Measurements from ENCODE around the gene CLEC16A.
A peak's percentile ranks its signal among the peaks of the same experiment; 100 is the strongest.

Gene CLEC16A

DNA sequence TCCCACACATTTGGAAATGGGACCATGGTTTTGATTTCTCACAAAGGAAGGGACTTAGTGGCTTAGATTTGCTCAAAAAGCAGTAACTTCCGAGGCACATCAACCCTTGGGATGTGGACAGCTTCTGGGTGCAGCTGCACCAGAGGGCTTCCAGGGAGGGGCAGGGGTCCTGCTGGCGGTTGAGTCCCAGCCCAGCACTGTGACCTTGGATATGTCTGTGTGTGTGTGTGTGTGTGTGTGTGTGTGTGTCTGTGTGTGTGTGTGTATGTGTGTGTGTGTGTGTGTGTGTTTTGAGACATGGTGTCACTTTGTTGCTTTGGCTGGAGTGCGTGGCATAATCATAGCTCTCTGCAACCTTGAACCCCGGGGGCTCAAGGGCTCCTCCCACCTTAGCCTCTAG lies 130.8 kb downstream of the CLEC16A start:
- H3K4me3 ChIP-seq (IDR thresholded peaks at IDR 0.05; ENCODE audit: insufficient read depth, low read depth, low read length): no peak overlapping the region
- H4K20me1 ChIP-seq (ENCODE audit: insufficient read depth): no peaks in the 10 kb centered on the region
- H3K4me1 ChIP-seq (ENCODE audit: low read depth, poor library complexity, severe bottlenecking): peaks cover 50% of the 10 kb centered on the region
- H3K27ac ChIP-seq: no peak overlapping the region
- TF ChIP-seq, protein P1, sequence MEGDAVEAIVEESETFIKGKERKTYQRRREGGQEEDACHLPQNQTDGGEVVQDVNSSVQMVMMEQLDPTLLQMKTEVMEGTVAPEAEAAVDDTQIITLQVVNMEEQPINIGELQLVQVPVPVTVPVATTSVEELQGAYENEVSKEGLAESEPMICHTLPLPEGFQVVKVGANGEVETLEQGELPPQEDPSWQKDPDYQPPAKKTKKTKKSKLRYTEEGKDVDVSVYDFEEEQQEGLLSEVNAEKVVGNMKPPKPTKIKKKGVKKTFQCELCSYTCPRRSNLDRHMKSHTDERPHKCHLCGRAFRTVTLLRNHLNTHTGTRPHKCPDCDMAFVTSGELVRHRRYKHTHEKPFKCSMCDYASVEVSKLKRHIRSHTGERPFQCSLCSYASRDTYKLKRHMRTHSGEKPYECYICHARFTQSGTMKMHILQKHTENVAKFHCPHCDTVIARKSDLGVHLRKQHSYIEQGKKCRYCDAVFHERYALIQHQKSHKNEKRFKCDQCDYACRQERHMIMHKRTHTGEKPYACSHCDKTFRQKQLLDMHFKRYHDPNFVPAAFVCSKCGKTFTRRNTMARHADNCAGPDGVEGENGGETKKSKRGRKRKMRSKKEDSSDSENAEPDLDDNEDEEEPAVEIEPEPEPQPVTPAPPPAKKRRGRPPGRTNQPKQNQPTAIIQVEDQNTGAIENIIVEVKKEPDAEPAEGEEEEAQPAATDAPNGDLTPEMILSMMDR (conservative IDR thresholded peaks at IDR 0.05; ENCODE audit: low read depth, low read length): no peak
- H3K36me3 ChIP-seq (ENCODE audit: insufficient read depth): no peaks in the 10 kb centered on the region
- H3K4me2 ChIP-seq: no peak overlapping the region
- no peaks in the 10 kb centered on the region for H3K79me2 ChIP-seq (ENCODE audit: insufficient read depth, low read depth)
- H2AFZ ChIP-seq (ENCODE audit: low read depth): no peak overlapping the region
- H3K27me3 ChIP-seq (ENCODE audit: insufficient read depth, low read depth): no peaks in the 10 kb centered on the region
- no peak overlapping the region for H3K9ac ChIP-seq

DNA sequence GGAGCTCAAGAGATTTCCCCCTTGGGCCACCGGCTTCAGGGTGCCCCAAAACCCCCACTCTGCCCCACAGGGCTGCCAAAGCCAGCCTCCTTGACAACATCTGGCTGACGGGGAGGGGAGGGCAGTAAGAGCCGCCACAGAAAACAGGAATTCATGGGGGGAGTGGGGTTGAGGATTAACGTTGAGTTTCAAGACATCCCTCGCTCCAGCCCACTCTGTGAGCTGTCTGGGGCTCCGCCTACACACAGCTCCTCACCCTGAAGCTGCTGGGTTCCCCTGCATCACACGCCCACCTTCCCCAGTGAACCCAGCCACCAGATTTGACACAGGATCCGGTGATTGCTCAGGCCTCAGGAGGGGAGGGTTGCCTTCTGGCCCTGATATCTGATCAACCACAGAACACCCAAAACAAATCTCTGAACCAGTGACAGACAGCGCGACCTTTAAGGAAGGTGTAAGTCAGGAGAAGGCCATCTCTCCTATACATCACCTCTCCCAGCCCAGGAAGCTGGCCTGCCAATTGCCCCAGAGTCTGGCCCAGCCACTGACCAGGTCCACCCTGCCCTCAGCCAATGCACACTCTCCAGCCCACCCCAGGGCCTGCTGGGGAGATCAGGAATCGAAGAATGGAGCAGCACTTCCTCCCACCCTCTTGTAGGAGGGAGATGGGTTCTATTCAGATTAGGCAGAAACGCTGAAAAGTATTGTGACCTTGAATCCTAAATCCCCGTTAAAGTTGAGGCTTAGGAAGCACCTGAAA lies 132.1 kb downstream of the CLEC16A start:
- Histone ChIP-seq H3K4me3 (IDR thresholded peaks at IDR 0.05; ENCODE audit: insufficient read depth, low read depth, low read length) (no peak overlapping the region), H2AFZ (ENCODE audit: low read depth) (no peak overlapping the region), H4K20me1 (ENCODE audit: insufficient read depth) (no peaks in the 10 kb centered on the region), H3K9ac (no peak overlapping the region), H3K27ac (peak overlapping the region; percentile 71; the same call in 1 of the 2 replicates), H3K4me1 (ENCODE audit: low read depth, poor library complexity, severe bottlenecking) (peaks cover 44% of the 10 kb centered on the region), H3K4me2 (peak overlapping the region; percentile 77; the same call in 1 of the 2 replicates), H3K27me3 (ENCODE audit: insufficient read depth, low read depth) (no peaks in the 10 kb centered on the region), H3K36me3 (ENCODE audit: insufficient read depth) (no peaks in the 10 kb centered on the region), H3K79me2 (ENCODE audit: insufficient read depth, low read depth) (no peaks in the 10 kb centered on the region)
- TF ChIP-seq, protein P1 (conservative IDR thresholded peaks at IDR 0.05; ENCODE audit: low read depth, low read length): no peak

DNA sequence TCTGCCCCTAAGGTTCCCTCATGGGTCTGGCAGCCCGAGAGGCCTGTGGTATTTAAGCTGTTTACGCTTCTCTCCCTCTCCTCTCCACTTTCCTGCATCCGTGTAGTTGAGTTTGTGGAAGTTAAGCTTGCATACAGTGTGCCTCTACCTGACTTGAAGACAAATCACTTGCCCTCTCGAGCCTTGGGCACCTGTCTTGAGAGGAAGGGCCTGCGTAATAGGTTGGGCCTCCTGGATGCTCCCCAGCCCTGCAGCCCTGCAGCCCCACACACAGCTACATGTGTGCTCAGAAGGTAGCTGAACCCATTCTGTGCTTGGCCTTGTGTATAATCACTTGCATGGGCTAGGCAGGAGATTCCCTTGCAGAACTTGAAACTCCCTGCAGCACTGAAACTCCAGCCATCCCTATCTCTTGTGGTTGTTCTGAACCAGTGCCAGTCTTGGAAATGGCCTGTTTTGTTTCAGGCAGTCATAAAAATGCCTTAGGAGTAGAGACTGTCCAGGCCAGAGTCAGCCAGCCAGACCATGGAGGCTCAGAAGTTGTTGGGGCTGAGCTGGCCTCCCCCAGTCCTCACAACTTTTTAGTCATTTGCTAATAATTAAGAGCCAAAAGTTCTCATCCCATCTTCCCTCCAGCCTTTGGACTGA lies 134.6 kb downstream of the CLEC16A start:
- H4K20me1 ChIP-seq (ENCODE audit: insufficient read depth): no peaks in the 10 kb centered on the region
- H3K79me2 ChIP-seq (ENCODE audit: insufficient read depth, low read depth): no peaks in the 10 kb centered on the region
- H3K27me3 ChIP-seq (ENCODE audit: insufficient read depth, low read depth): no peaks in the 10 kb centered on the region
- peaks cover 44% of the 10 kb centered on the region for H3K4me1 ChIP-seq (ENCODE audit: low read depth, poor library complexity, severe bottlenecking)
- no peak overlapping the region for H2AFZ ChIP-seq (ENCODE audit: low read depth)
- peak overlapping the region; percentile 71 for H3K27ac ChIP-seq
- H3K9ac ChIP-seq: peak overlapping the region; percentile 13; the same call in 1 of the 2 replicates
- TF ChIP-seq, protein P1 (conservative IDR thresholded peaks at IDR 0.05; ENCODE audit: low read depth, low read length): no peak
- peak overlapping the region; percentile 77 for H3K4me2 ChIP-seq
- H3K4me3 ChIP-seq (IDR thresholded peaks at IDR 0.05; ENCODE audit: insufficient read depth, low read depth, low read length): no peak overlapping the region
- H3K36me3 ChIP-seq (ENCODE audit: insufficient read depth): no peaks in the 10 kb centered on the region

DNA sequence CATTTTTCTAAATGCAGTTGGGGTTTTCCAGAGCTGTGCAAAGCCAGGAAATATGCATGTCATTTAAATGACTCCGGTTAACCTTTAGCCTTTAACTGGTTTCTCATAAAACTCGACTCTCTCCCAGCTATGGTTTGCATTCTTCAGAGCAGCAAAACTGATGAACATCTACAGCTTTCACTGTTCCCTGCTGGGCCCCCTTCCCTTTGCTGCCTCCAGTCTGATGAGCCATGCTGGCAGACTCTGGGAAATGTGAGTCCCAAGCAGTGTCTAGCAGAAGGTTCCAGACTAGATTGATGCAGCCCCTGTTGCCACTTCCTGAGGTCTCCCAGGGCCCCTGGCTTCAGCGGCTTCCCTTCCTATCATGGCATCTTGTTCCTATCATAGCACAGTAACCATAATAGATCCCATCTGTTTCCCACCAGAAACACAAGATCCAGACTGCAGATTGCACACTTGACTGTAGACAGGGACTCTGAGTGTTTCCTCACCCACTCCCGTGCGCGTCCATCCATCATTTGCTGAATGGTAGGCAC lies 135.4 kb downstream of the CLEC16A start:
- Histone ChIP-seq H2AFZ (ENCODE audit: low read depth) (no peak overlapping the region), H4K20me1 (ENCODE audit: insufficient read depth) (no peaks in the 10 kb centered on the region), H3K4me2 (peak overlapping the region; percentile 77), H3K27ac (peak overlapping the region; percentile 71; the same call in 1 of the 2 replicates), H3K9ac (no peak overlapping the region), H3K4me1 (ENCODE audit: low read depth, poor library complexity, severe bottlenecking) (peaks cover 44% of the 10 kb centered on the region), H3K4me3 (IDR thresholded peaks at IDR 0.05; ENCODE audit: insufficient read depth, low read depth, low read length) (no peak overlapping the region), H3K36me3 (ENCODE audit: insufficient read depth) (no peaks in the 10 kb centered on the region), H3K79me2 (ENCODE audit: insufficient read depth, low read depth) (no peaks in the 10 kb centered on the region), H3K27me3 (ENCODE audit: insufficient read depth, low read depth) (no peaks in the 10 kb centered on the region)
- TF ChIP-seq, protein P1 (conservative IDR thresholded peaks at IDR 0.05; ENCODE audit: low read depth, low read length): no peak
